K562 (cell line): ENCODE data around the gene CERS2. TPM values are rescaled to one million over a fixed set of nuclear protein-coding genes. Genes with fewer than 3 reads are reported as not detected.

Source experiments
- AFF1 ChIP-seq, 2 experiments: fragments of 450-650 bp; IDR thresholded peaks; 2 replicates each; pipeline ENCODE4 v1.6.1; 2018; ENCODE audit warnings: mild to moderate bottlenecking in 2 of 2, low read depth in 1 of 2; ENCODE audit not compliant: partially characterized antibody in 2 of 2
- C11orf30 ChIP-seq: fragments of 450-650 bp; IDR thresholded peaks from 2 replicates; pipeline ENCODE4 v1.6.1; 2016; ENCODE audit warnings: low read depth, mild to moderate bottlenecking
- CBFA2T2 ChIP-seq: fragments of 450-650 bp; conservative IDR thresholded peaks from 2 replicates; pipeline ENCODE4 v1.6.1; 2017; ENCODE audit warnings: mild to moderate bottlenecking
- CC2D1A ChIP-seq: fragments of 450-650 bp; IDR thresholded peaks from 2 replicates; pipeline ENCODE4 v1.6.1; 2017; ENCODE audit warnings: mild to moderate bottlenecking
- FOXP4 ChIP-seq: sonication (generic); formaldehyde crosslinking; IDR thresholded peaks from 2 replicates; pipeline ENCODE4 v1.8.0; 2022; ENCODE audit warnings: mild to moderate bottlenecking, missing genetic modification reagents, borderline replicate concordance
- GABPB2 ChIP-seq: fragments of 250-450 bp; sonication (Bioruptor Pico); conservative IDR thresholded peaks from 2 replicates; pipeline ENCODE4 v1.5.1; 2021; ENCODE audit warnings: mild to moderate bottlenecking
- ILF3 ChIP-seq: fragments of 450-650 bp; IDR thresholded peaks from 2 replicates; pipeline ENCODE4 v1.6.1; 2018; ENCODE audit warnings: antibody characterized with exemption, mild to moderate bottlenecking, moderate library complexity, borderline replicate concordance
- MTA3 ChIP-seq: fragments of 450-650 bp; formaldehyde crosslinking; IDR thresholded peaks from 2 replicates; pipeline ENCODE4 v1.6.1; 2017; ENCODE audit warnings: mild to moderate bottlenecking, borderline replicate concordance
- NFE2L1 ChIP-seq: fragments of 450-650 bp; IDR thresholded peaks from 2 replicates; pipeline ENCODE4 v1.6.1; 2016; ENCODE audit warnings: missing genetic modification characterization, low read depth, mild to moderate bottlenecking, missing compliant biosample characterization, moderate library complexity, borderline replicate concordance
- NR1H2 ChIP-seq: sonication (generic); formaldehyde crosslinking; IDR thresholded peaks from 2 replicates; pipeline ENCODE4 v1.4.0; 2020; ENCODE audit warnings: mild to moderate bottlenecking, missing genetic modification reagents
- NR2C1 ChIP-seq, 2 experiments: fragments of 450-650 bp; IDR thresholded peaks; 2 replicates each; pipeline ENCODE4 v1.6.1; 2017; ENCODE audit warnings: mild to moderate bottlenecking in 2 of 2, antibody characterized with exemption in 1 of 2, inconsistent platforms in 1 of 2, missing compliant biosample characterization in 1 of 2, missing genetic modification characterization in 1 of 2
- PPARD ChIP-seq: fragments of 250-450 bp; sonication (Bioruptor Pico); IDR thresholded peaks from 2 replicates; pipeline ENCODE4 v1.8.0; 2022; ENCODE audit warnings: inconsistent platforms, mild to moderate bottlenecking, moderate library complexity
- STAT5B ChIP-seq: fragments of 250-450 bp; sonication (Bioruptor Pico); IDR thresholded peaks from 2 replicates; pipeline ENCODE4 v1.8.0; 2021; ENCODE audit warnings: mild to moderate bottlenecking, inconsistent platforms
- ZNF197 ChIP-seq: fragments of 200-800 bp; sonication (Bioruptor generic); IDR thresholded peaks from 2 replicates; pipeline ENCODE4 v1.6.1; 2016; ENCODE audit warnings: low read depth, missing genetic modification characterization, missing compliant biosample characterization
- ZNF436 ChIP-seq: fragments of 250-450, 450-650 bp; sonication (Bioruptor Pico); formaldehyde crosslinking; IDR thresholded peaks from 2 replicates; pipeline ENCODE4 v1.7.0; 2020; ENCODE audit warnings: mild to moderate bottlenecking
- ZNF589 ChIP-seq: fragments of 200-800 bp; sonication (Bioruptor generic); IDR thresholded peaks from 2 replicates; pipeline ENCODE4 v1.6.1; 2016; ENCODE audit warnings: low read depth, missing genetic modification characterization, missing compliant biosample characterization
- ZNF695 ChIP-seq: fragments of 450-650 bp; formaldehyde crosslinking; IDR thresholded peaks from 2 replicates; pipeline ENCODE4 v1.4.0; 2020; ENCODE audit warnings: mild to moderate bottlenecking, moderate library complexity
- ZNF699 ChIP-seq: fragments of 250-450 bp; sonication (Bioruptor Pico); IDR thresholded peaks from 2 replicates; pipeline ENCODE4 v1.8.0; 2021; ENCODE audit warnings: mild to moderate bottlenecking, moderate library complexity; ENCODE audit not compliant: insufficient replicate concordance
- ZNF77 ChIP-seq: fragments of 250-450 bp; sonication (Bioruptor Pico); IDR thresholded peaks from 2 replicates; pipeline ENCODE4 v1.5.0; 2020
- polyA plus RNA-seq, 8 experiments: library from polyadenylated mRNA; depleted of rRNA in 4 of 8; stranded (reverse) in 5 of 8; unstranded in 3 of 8; fragments of >200 nt; fragmentation: Nextera tagmentation in 2 of 8; fragmentation: Illumina TruSeq in 1 of 8; extraction: Ambion mirVana in 2 of 8; extraction: Trizol in 1 of 8; gene quantifications; 2 replicates each; pipeline versions ENCODE4 v1.2.1 to v1.2.3, GENCODE V29; 2011 to 2014; ENCODE audit warnings: inconsistent platforms in 1 of 8, missing spikeins in 1 of 8
- total RNA-seq, 7 experiments: library from RNA; depleted of rRNA in 6 of 7; stranded (reverse); fragments of >200 nt in 6 of 7; fragmentation: Illumina TruSeq in 2 of 7; extraction: Trizol in 2 of 7; gene quantifications; 2 replicates each; pipeline versions ENCODE4 v1.2.1 to v1.2.3, GENCODE V29; 2011 to 2021; ENCODE audit warnings: low replicate concordance in 1 of 7

The CERS2 gene
- total and polyA plus RNA-seq, 9 of the 15 experiments (the other 6 are each of a cell fraction or from before 2014, with no cell fraction given), result 23.4 to 295 (median 132) TPM

DNA sequence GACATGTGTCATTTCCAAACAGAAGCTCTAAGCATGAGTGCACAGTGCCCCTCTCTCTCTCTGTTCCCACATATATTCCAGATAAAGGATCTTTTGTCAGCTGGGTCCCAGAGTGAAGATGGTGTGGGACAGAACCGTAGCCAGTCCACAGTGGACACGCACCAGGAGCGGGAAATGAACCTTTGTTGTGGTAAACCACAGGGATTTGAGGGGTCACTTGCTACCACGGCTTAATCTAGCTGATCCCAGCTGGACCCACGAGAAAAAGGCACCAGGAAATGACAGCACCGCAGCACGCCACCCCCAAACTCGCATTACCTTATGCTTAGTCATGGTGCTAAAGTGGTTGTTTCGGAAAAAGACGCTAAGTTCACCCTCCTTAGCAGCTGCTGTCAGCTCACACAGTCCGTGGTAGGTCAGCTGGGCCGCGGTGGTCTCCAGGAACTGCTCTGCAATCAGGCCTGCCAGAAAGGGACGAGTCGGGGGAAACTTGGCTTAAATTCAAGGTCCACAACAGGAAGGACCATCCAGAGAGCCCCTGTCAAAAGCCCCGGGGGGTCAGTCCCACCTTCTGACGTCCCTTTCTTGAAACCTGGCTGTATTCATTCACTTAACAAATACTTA is 24.5 kb upstream of the CERS2 start (continued):
- TF ChIP-seq NR2C1 (IDR thresholded peaks at IDR 0.05) (no peak), NR2C1 (tag; IDR thresholded peaks at IDR 0.05) (peak; percentile 63; the same call in 1 of the 2 replicates), MTA3 (0 out of 2 replicates have a peak, but pooled peaks have one; percentile 47), ZNF77 (no peak), ZNF436 (CRISPR knock-in tag) (no peak), ZNF197 (CRISPR knock-in tag) (peak; percentile 86; the same call in 1 of the 2 replicates), STAT5B (no peak), ILF3 (no peak), CBFA2T2 (peak; percentile 48), ZNF695 (CRISPR knock-in tag) (no peak), GABPB2 (CRISPR knock-in tag) (no peak), NR1H2 (no peak), PPARD (CRISPR knock-in tag) (no peak), FOXP4 (no peak), CC2D1A (0 out of 2 replicates have a peak, but pooled peaks have one; percentile 15), ZNF699 (no peak), ZNF589 (peak; percentile 48; the same call in 1 of the 2 replicates), C11orf30 (peak; percentile 95), AFF1 (IDR thresholded peaks at IDR 0.05; ENCODE audit: low read depth in 1 of 2, partially characterized antibody in 2 of 2) (no peak), NFE2L1 (tag) (peak; percentile 79)
